T-helper 2 cell treated with Interferon-gamma antibody and Interleukin-4, amounts not matched to agents 5 μg/mL and 100 μg/mL, for 36 hours (primary cell): ENCODE data around the gene GRN.
"Not testable (repeated sequence)": the region's sequence is repeated elsewhere in the genome, so short reads cannot be mapped to it uniquely, and the experiment has no call there.

ENCODE experiments used
- DNase-seq: peaks from one replicate; pipeline ENCODE4 v3.0.0; 2021; ENCODE audit warnings: low spot score
- H3K27ac Mint-ChIP-seq: one replicate; pipeline ENCODE4 v1.8.0; 2021; ENCODE audit warnings: mild to moderate bottlenecking, mixed read lengths
- H3K27me3 Mint-ChIP-seq: one replicate; pipeline ENCODE4 v1.8.0; 2021; ENCODE audit warnings: low read depth, mixed read lengths
- H3K36me3 Mint-ChIP-seq: one replicate; pipeline ENCODE4 v1.8.0; 2021; ENCODE audit warnings: low read depth, mixed read lengths
- H3K4me1 Mint-ChIP-seq: one replicate; pipeline ENCODE4 v1.8.0; 2021; ENCODE audit warnings: low read depth, mixed read lengths
- H3K4me3 Mint-ChIP-seq: one replicate; pipeline ENCODE4 v1.8.0; 2022; ENCODE audit warnings: mild to moderate bottlenecking, moderate library complexity, mixed read lengths
- H3K9me3 Mint-ChIP-seq: one replicate; pipeline ENCODE4 v1.8.0; 2021; ENCODE audit warnings: mixed read lengths

GRN gene

GRCh38 chr17:44355642-44356099 is 10.6 kb downstream of the GRN start:
- H3K4me1 Mint-ChIP-seq, result peaks cover 2% of the 10 kb centered on the region
- peaks cover 19% of the 10 kb centered on the region for H3K27me3 Mint-ChIP-seq
- peaks cover 3% of the 10 kb centered on the region for H3K36me3 Mint-ChIP-seq
- H3K4me3 Mint-ChIP-seq, result no peak overlapping the region
- no peaks in the 10 kb centered on the region for H3K9me3 Mint-ChIP-seq
- no peak for DNase-seq
- no peak overlapping the region for H3K27ac Mint-ChIP-seq

DNA sequence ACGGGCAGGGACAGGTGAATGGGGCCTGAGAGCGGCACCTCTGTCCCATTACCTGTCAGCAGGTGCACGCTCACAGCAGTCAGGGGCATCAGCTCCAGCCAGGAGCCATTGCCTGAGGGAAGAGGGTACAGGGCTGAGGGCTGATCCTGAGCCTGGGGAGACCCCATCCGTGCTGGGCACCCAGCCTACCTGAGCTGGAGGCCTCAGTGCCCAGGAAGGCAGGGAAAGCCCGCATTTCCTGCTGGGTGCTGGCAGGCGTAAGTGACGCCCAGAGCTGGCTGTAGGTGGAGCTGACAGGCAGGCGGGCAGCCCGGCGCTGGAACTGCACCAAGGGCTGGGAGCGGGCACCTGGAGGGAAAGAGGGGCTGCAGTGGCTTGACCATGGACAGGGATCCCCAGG is 11.1 kb downstream of the GRN start:
- H3K27me3 Mint-ChIP-seq, result peaks cover 22% of the 10 kb centered on the region
- H3K36me3 Mint-ChIP-seq, result peaks cover 3% of the 10 kb centered on the region
- H3K4me3 Mint-ChIP-seq, result no peak overlapping the region
- H3K27ac Mint-ChIP-seq, result no peak overlapping the region
- DNase-seq, result no peak
- H3K9me3 Mint-ChIP-seq, result no peaks in the 10 kb centered on the region
- peaks cover 2% of the 10 kb centered on the region for H3K4me1 Mint-ChIP-seq

DNA sequence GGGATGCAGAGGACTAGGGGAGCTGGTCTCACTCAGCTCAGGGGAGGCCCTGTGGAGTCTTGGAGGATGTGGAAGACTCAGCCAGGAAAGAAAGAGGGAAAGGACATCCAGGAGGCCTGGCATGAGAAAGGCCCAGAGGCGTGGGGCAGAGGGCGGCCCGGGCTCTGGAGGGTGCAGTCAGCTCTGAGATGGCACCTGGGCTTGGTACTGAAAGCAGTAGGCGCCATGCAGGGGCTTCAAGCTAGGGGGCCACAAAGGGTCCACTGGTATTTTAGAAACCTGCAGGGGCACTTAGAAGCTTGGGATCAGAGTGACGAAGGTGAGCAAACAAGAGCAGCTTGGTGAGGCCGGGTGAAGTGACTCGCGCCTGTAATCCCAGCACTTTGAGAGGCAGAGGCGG is 13.0 kb downstream of the GRN start:
- peaks cover 2% of the 10 kb centered on the region for H3K4me1 Mint-ChIP-seq
- H3K27ac Mint-ChIP-seq, result no peak overlapping the region
- H3K36me3 Mint-ChIP-seq, result peaks cover under 1% of the 10 kb centered on the region
- DNase-seq, result no peak
- peaks cover 33% of the 10 kb centered on the region for H3K27me3 Mint-ChIP-seq
- no peaks in the 10 kb centered on the region for H3K9me3 Mint-ChIP-seq
- no peak overlapping the region for H3K4me3 Mint-ChIP-seq

DNA sequence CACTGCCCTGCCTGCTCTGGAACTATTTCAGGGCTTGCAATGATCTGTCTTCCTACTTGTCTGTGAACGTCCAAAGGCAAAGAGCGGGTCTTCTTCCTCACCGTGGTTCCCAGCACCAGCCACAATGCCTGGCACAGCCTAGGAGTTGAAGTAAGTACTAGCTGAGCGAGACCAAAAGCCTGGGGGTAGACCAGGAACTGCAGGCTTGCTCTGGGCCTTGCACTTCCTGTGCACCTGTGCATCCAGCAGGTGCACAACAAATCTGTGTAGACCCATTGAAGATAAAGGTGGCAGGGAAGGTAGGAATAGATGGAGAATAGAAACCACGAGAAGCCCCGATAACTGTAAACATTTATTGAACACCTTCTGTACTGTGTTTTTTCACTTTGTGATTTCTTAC is 13.9 kb downstream of the GRN start:
- no peak overlapping the region for H3K4me3 Mint-ChIP-seq
- no peak overlapping the region for H3K27ac Mint-ChIP-seq
- peaks cover 35% of the 10 kb centered on the region for H3K27me3 Mint-ChIP-seq
- no peak for DNase-seq
- no peaks in the 10 kb centered on the region for H3K9me3 Mint-ChIP-seq
- H3K36me3 Mint-ChIP-seq, result no peaks in the 10 kb centered on the region
- peaks cover 2% of the 10 kb centered on the region for H3K4me1 Mint-ChIP-seq

- DNase-seq, result no peak
- Mint-ChIP-seq H3K4me1 (peaks cover 2% of the 10 kb centered on the region), H3K4me3 (no peak overlapping the region), H3K36me3 (no peaks in the 10 kb centered on the region), H3K27ac (no peak overlapping the region), H3K9me3 (no peaks in the 10 kb centered on the region), H3K27me3 (peaks cover 39% of the 10 kb centered on the region)
Observed at GRCh38 chr17:44359458-44360143, 14.5 kb downstream of the GRN start.

DNA sequence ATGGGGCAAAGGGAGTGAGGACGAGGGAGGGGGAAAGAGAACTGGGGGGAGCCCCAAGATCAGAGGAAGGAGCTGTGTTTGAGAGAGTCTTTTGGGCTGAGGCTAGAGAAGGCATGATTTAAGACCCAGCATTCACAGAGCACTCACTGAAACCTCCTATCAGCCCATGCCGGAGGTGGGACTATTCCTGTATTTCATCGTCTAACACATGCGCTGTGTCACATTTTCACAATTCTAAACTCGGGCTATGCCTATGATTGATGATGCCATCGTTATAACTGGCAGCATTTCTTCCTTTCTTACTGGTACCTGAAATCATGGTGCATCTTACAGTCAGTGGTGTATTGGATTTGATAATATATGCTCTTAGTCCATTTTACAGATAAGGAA is 15.0 kb downstream of the GRN start:
- Mint-ChIP-seq H3K27ac (no peak overlapping the region), H3K36me3 (no peaks in the 10 kb centered on the region), H3K4me3 (no peak overlapping the region), H3K4me1 (peaks cover 2% of the 10 kb centered on the region), H3K27me3 (peaks cover 42% of the 10 kb centered on the region), H3K9me3 (no peaks in the 10 kb centered on the region)
- no peak for DNase-seq

DNA sequence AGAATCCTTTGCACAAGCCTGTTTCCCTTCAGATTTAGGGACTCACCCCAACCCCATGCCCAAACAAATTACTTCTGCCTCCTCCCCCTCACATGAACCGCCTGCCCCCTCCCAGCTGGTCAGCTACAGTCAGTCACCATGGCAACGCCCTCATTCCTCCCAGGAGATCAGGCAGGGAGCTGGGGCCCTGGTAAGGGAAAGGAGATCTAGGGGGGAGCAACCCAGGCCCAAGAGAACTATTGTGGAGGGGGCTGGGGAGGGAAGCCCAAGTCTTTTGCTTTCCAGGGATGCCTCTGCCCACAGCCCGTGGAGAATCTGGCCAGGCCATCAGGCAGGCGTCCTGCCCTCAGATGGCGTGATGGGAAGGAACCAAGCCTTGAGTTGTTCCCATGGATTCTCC is 15.7 kb downstream of the GRN start:
- no peak for DNase-seq
- H3K9me3 Mint-ChIP-seq, result no peaks in the 10 kb centered on the region
- no peaks in the 10 kb centered on the region for H3K36me3 Mint-ChIP-seq
- peaks cover 41% of the 10 kb centered on the region for H3K27me3 Mint-ChIP-seq
- no peak overlapping the region for H3K27ac Mint-ChIP-seq
- H3K4me3 Mint-ChIP-seq, result no peak overlapping the region
- H3K4me1 Mint-ChIP-seq, result peaks cover 2% of the 10 kb centered on the region

DNA sequence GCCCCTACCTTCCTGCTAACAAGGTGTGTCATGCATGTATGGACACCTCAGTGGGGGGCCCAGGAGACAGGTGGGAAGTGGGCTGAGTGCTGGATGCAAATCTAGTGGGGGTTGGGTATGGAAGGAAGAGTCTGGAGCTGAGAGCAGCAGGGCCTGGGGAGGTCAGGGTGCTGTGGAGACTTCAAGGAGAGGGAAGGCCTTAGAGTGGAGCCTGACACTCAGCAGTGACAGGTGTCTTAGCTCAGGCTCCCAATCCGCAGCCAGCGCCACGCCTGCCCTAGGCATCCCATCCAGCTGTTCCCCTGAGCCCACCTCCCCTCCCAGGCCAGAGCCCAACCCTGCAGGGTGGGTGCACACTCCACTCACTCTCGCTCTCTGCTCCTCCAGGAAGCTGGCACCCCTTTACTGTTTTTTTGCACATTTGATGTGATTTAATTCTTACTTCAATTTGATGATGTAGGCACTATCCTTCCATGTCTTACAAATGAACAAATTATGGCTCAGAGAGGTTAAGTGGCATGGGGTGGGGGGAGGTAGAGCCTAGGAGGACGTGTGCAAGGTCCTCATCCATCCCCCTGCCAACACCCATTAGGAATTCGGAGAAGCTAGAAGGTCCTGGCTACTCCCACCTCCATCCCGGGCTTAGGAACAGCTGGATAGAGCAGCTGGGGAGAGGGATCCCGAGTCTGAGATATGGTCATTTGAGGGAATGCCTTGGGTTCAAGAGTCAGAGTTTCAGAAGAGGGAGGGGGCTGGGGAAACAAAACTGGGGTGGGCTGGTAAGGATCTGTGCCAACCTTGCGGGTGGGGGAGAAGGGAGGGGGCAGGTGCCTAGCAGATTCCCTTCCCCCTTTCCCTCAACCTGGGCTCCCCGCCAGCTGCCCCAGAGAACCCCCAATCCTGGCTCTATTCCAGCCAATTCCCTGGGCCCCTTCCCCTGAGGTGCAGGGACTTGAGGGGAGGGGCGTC is 16.5 kb downstream of the GRN start:
- Mint-ChIP-seq H3K27me3 (peaks cover 48% of the 10 kb centered on the region), H3K27ac (no peak overlapping the region), H3K4me3 (peak overlapping the region; percentile 28)

GRCh38 chr17:44362459-44362948 is 17.4 kb downstream of the GRN start:
- no peak overlapping the region for H3K27ac Mint-ChIP-seq
- DNase-seq, result no peak
- H3K36me3 Mint-ChIP-seq, result no peaks in the 10 kb centered on the region
- peaks cover 2% of the 10 kb centered on the region for H3K4me1 Mint-ChIP-seq
- peak overlapping the region; percentile 33 for H3K4me3 Mint-ChIP-seq
- H3K27me3 Mint-ChIP-seq, result peaks cover 53% of the 10 kb centered on the region
- H3K9me3 Mint-ChIP-seq, result no peaks in the 10 kb centered on the region

More for the DNA sequence above, 16.5 kb downstream of the GRN start:
- Mint-ChIP-seq H3K9me3 (no peaks in the 10 kb centered on the region), H3K36me3 (no peaks in the 10 kb centered on the region), H3K4me1 (peaks cover 2% of the 10 kb centered on the region)
- no peak for DNase-seq

DNA sequence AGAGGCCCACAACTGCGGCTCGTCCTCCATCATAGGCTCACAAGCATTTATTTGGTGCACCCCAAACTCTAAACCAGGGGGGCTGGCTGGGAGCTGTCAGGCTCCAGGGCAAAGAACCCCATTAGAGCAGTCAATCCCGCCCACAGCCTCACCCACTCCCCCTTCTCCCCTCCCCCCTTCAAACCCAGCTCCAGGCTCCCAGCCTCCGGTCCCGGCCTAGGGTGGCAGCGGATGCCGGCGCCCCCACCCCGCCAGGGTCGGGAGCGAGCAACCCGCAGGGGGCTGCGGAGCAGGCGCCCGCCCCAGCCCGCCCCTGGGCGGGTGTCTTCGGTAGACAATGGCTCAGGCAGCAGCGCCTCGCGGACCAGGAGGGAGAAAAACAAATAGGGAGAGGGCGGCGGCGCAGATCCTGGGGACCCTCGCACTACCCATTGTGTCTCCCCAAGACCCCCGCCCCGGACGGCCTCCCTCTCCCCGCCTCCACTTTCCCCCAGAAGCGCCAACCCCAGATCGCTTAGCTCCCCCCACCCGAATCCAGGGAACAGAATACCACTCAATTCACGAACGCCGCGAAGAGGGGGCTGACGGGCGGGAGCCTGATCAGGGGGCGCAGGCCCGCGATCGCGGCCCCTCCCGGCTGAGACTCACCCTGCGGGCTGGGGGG is 18.0 kb downstream of the GRN start:
- H3K36me3 Mint-ChIP-seq, result no peaks in the 10 kb centered on the region
- H3K9me3 Mint-ChIP-seq, result no peaks in the 10 kb centered on the region
- H3K27ac Mint-ChIP-seq, result peak overlapping the region; percentile 26
- peak overlapping the region; percentile 72 for H3K4me3 Mint-ChIP-seq
- no peak for DNase-seq
- H3K27me3 Mint-ChIP-seq, result peaks cover 53% of the 10 kb centered on the region
- peaks cover 2% of the 10 kb centered on the region for H3K4me1 Mint-ChIP-seq

DNA sequence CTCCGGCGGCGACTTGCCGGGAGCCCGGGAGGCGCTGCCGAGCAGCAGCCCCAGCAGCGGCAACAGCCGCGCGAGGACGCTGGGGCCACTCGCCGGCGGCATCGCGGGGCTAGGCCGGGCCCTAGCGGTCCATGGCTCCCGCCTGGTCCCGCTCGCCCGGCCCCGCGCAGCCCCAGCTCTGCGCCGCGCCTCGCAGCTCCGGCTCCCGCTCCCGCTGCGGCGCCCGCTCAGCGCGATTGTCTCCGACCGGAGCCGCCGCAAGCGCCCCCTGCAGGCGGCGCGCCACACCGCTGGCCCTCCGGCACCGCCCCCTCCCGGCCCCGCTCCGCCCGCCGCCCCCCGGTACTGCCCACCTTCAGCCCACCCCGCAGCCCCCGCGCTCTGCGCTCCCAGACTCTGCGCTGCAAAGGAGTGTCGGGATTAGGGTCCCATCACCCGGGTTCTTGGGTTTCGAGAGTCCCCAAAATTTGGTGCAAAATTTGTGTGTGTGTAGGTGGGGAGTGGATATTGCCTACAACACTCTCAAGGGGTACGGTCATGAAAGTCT is 18.6 kb downstream of the GRN start, which contains the start of gene FAM171A2:
TSS of gene FAM171A2 (minus strand) at position 241 of the 547 bp plus-strand sequence. CDS start at position 102, 139 bp downstream.
- Mint-ChIP-seq H3K27me3 (peaks cover 53% of the 10 kb centered on the region), H3K4me3 (peak within 1 kb of the TSS; percentile 80), H3K4me1 (peaks cover 2% of the 10 kb centered on the region), H3K36me3 (no peaks in the 10 kb centered on the region), H3K27ac (peak within 1 kb of the TSS; percentile 26), H3K9me3 (no peaks in the 10 kb centered on the region)
- DNase-seq, result peak; percentile 66

GRCh38 chr17:44365051-44365450 is 19.9 kb downstream of the GRN start:
- H3K27me3 Mint-ChIP-seq, result peaks cover 48% of the 10 kb centered on the region

DNA sequence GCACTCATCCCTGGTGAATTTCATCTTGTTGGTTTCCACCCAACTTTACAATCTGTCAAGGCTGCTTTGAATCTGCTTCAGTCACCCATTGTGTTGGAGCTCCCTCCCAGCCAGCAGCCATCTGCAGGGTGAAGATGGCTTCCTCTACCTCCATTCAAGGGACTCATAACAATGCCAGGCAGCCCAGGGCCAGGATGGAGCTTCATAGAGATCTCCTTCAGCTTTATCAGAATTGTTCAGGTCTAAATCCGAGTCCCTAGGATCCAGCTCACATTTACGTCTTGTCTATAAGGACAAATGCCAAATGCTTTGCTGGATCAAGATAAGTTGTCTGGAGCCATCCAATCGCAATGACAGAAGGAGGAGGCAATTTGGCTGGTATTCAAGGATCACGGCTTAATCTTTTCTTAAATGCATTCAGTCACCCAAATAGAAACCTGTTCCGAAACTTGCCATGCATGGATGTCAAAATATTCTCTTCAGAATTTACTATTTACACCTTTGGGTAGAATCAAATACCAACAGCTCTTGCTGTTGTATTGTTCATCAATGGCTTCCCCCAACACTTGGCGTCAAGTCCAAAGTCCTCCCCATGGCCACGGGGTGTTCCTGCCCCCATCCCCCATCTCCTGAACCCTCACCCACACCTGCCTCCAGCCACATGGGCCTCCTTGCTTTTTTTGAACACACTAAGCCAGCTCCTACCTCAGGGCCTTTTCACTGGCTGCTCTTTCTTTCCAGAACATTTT is 22.3 kb downstream of the GRN start:
- Mint-ChIP-seq H3K27me3 (peaks cover 43% of the 10 kb centered on the region), H3K4me3 (no peak overlapping the region), H3K9me3 (no peaks in the 10 kb centered on the region), H3K36me3 (no peaks in the 10 kb centered on the region), H3K27ac (no peak overlapping the region), H3K4me1 (peaks cover 6% of the 10 kb centered on the region)
- no peak for DNase-seq

More at GRCh38 chr17:44365051-44365450, 19.9 kb downstream of the GRN start:
- not testable (repeated sequence) for DNase-seq, H3K9me3 Mint-ChIP-seq, H3K27ac Mint-ChIP-seq, H3K4me1 Mint-ChIP-seq, H3K36me3 Mint-ChIP-seq
- H3K4me3 Mint-ChIP-seq, result peak overlapping the region; percentile 43
